Fibroblast of villous mesenchyme (primary cell): ENCODE measurements around the gene IGFBP1. TPM values are rescaled to one million over a fixed set of nuclear protein-coding genes. Genes with fewer than 3 reads are reported as not detected.

ENCODE experiments used
- DNase-seq: peaks from one replicate; pipeline ENCODE4 v3.0.0-alpha.2; 2010; ENCODE audit warnings: low read depth
- H3K4me3 ChIP-seq: 2 replicates; pipeline ENCODE4 v1.5.1; 2011; ENCODE audit warnings: low read depth, mild to moderate bottlenecking, low read length
- total RNA-seq: library from RNA; depleted of rRNA; stranded (reverse); fragments of >200 nt; gene quantifications from 2 replicates; pipeline ENCODE4 v1.2.3, GENCODE V29; 2012
- TF ChIP-seq, protein P1 (sequence below): IDR thresholded peaks from 2 replicates; pipeline ENCODE4 v1.5.1; 2012; ENCODE audit warnings: low read depth, mild to moderate bottlenecking, low read length; ENCODE audit not compliant: insufficient read depth

Gene IGFBP1
- total RNA-seq, 1 donor: under 0.01 TPM

DNA sequence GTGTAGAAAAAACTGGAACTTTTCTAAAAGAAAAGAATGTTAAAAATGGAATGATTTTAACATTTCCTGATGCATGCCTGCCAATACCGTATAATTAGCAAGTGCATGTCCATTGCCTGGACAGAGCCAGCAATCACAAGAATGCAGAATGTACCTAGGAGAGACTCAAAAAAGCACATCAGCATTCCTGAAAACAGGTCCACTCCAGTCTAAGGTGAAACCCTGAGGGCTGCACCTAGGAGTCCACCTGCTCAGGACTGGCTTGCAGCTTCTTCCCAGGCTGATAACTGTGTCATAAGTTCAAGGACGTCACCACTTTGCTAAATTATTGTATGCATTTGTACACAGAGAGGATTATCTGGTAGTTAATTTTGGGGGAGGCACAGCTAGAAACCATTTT, 20.8 kb upstream of the IGFBP1 start:
- no peak overlapping the region for H3K4me3 ChIP-seq
- TF ChIP-seq, protein P1, sequence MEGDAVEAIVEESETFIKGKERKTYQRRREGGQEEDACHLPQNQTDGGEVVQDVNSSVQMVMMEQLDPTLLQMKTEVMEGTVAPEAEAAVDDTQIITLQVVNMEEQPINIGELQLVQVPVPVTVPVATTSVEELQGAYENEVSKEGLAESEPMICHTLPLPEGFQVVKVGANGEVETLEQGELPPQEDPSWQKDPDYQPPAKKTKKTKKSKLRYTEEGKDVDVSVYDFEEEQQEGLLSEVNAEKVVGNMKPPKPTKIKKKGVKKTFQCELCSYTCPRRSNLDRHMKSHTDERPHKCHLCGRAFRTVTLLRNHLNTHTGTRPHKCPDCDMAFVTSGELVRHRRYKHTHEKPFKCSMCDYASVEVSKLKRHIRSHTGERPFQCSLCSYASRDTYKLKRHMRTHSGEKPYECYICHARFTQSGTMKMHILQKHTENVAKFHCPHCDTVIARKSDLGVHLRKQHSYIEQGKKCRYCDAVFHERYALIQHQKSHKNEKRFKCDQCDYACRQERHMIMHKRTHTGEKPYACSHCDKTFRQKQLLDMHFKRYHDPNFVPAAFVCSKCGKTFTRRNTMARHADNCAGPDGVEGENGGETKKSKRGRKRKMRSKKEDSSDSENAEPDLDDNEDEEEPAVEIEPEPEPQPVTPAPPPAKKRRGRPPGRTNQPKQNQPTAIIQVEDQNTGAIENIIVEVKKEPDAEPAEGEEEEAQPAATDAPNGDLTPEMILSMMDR: no peak
- no peak for DNase-seq

DNA sequence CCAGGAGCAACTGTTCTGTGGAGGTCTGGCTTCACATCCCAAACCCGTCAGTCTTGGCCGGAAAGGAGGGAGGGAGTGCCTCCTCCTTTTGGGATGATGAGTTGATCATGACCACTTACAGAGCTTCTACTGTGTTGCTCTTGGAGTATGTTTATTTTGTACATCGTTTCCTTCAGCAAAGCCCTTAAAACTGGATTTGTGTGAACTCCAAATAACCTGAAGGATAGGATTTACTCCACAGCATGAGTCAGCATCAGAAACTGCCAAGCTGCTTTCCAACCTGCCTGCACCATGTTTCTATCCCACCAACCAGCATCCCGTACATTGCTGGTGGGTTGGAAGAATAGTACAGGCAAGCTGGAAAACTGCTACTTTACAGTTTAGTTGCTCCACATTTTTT, 18.9 kb upstream of the IGFBP1 start:
- DNase-seq: peak; percentile 56
- no peak overlapping the region for H3K4me3 ChIP-seq
- TF ChIP-seq, protein P1: no peak

DNA sequence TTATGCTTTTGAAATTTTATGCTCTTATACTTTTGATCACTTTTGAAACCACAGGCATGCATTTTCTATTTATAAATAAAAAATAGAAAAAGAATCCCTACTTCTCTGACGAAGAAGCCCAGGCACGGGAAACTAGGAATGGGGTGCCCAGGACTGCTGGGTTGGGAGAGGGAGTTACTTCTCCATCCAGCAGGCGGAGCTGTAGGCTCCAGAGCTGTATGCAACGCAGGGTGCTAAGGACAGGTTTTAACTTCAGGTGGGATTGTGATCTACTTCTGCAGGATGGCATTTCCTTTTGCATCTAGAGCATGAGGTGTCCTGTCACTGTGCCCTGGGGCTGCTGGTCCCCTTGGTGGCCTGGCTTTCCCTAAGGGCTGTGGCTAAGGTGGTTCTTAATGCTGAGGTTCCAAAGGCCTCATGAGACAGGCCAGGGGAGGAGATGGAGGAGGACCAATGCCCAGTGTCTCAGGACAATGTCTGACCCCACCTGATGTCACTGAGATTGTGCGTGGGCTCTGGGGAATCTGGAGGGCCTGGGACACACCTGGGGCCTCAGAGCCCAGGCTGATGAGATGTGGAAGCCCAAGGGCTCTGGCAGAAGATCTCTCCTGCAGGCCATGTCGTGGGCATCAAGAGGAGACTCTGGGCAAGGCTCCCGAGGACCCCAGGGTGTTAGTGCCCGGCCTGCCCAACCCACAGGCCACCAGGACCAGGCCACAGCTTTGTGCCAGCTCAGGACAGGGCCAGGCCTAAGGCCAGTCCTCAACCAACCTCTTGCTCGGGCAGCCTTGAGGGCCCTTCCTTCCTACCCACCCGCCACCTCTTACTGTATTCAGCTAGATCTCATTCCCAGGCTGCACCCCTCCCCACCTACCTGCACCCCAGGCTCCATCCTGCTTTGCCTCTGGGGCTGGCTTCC, 15.9 kb upstream of the IGFBP1 start:
- H3K4me3 ChIP-seq: no peak overlapping the region
- DNase-seq: no peak
- TF ChIP-seq, protein P1: peak; percentile 53

DNA sequence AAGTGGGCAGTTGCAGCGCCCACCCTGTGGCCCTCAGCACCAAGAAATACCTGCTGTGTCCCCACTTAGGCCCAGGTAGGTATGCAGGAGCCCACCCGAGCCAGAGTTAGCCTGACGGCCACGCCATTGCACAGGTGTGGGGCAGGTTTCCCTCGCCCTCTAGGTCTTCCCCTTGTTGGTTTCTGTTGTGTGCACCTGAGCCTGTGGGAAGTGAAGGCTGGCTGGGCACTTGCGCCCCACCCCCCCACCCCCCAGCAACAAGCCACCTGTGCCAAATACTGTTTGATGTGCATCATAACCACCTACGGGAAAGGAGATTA, 15.3 kb upstream of the IGFBP1 start, which contains the start of gene CCDC201:
CCDC201 (minus strand) TSS at position 48 of the 320 bp plus-strand sequence. CDS start 75 bp downstream, outside the sequence.
- TF ChIP-seq, protein P1: no peak
- no peak within 1 kb of the TSS for H3K4me3 ChIP-seq
- no peak for DNase-seq

DNA sequence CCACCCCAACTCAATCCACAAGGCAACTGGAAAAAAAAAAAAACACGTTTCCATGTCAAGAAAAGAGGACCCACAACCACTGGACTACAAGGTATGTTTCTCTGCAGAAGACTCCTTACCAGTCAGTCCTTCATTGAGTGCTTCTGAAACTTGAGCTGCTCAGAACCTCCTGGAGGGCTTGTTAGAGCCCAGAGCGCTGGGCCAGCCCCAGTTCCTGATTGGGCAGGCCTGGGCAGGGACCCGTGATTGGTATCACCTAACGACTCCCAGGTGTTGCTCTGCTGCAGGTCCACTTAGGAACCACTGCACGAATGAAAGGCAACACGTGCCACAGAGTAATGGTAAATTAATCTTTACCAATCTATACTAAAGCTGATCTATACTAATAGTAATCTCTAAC, 14.9 kb upstream of the IGFBP1 start:
- no peak for DNase-seq
- H3K4me3 ChIP-seq: no peak overlapping the region
- TF ChIP-seq, protein P1: no peak

DNA sequence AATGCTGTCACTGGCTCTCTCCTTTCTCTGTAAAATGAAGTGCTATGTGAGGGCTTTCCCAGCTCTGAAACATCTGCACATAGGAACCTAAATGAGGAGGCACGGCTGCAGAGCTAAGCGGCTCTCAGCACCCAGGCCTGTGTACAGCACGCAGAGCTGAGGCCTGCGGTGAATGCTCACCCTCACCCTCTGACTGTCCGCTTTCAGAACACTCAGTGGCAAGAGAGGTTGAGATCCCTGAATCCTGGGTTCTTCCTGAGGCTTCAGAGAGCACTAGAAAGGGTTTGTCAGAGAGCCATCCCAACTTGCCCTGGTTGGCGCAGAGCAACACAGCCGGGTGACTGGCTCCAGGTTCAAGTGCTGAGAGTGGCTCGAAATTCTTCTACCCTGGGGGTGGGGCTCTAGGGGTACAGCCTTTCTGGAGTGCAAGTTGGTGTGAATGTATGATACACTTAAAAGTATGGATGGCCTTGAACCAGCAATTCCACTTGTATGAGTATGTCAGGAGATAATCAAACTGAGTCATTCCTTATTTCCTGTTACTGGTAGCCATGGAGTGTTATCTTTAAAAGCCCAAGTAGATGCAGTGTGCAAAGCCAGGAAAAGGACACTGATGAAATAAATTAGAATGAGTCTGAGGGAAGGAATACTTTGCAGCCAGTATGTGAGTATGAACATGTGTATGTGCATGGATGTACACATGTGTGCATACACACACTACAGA, 13.7 kb upstream of the IGFBP1 start:
- no peak overlapping the region for H3K4me3 ChIP-seq
- TF ChIP-seq, protein P1: no peak
- DNase-seq: peak; percentile 69
